ENCODE results near the gene ZNF536. TPM values are rescaled to one million over a fixed set of nuclear protein-coding genes. Genes with fewer than 3 reads are reported as not detected.

ZNF536 gene
- total RNA-seq, 6 experiments from 2014 or later = 0.25 TPM; not detected in 5

GRCh38 chr19:30606114-30607050 is 234.2 kb downstream of the ZNF536 start:
- Histone ChIP-seq H3K9me3 (no peaks in the 10 kb centered on the region), H3K36me3 (no peaks in the 10 kb centered on the region), H3K4me3 (no peak overlapping the region), H3K4me1 (no peaks in the 10 kb centered on the region), H3K27me3 (no peaks in the 10 kb centered on the region), H3K27ac (no peak overlapping the region)
- ATAC-seq = no peak
- WGBS (ENCODE audit: insufficient coverage, low coverage, low lambda C conversion rate, missing lambda C conversion rate) = 31% methylated on average over 6 of the region's 8 CpGs
- TF ChIP-seq POLR2A (IDR thresholded peaks at IDR 0.05) = no peak
- TF ChIP-seq, protein P1, sequence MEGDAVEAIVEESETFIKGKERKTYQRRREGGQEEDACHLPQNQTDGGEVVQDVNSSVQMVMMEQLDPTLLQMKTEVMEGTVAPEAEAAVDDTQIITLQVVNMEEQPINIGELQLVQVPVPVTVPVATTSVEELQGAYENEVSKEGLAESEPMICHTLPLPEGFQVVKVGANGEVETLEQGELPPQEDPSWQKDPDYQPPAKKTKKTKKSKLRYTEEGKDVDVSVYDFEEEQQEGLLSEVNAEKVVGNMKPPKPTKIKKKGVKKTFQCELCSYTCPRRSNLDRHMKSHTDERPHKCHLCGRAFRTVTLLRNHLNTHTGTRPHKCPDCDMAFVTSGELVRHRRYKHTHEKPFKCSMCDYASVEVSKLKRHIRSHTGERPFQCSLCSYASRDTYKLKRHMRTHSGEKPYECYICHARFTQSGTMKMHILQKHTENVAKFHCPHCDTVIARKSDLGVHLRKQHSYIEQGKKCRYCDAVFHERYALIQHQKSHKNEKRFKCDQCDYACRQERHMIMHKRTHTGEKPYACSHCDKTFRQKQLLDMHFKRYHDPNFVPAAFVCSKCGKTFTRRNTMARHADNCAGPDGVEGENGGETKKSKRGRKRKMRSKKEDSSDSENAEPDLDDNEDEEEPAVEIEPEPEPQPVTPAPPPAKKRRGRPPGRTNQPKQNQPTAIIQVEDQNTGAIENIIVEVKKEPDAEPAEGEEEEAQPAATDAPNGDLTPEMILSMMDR (IDR thresholded peaks at IDR 0.05) = no peak
- DNase-seq = no peak
- intact Hi-C loops (cut with DNase I) = no loop called here

Data from right lobe of liver (tissue), 6 donors.